HG02763 (cell line): ENCODE results near the gene PMIS2.

Experiments
- ATAC-seq: cut with Tn5 transposase; IDR thresholded peaks from one replicate; pipeline ENCODE4 v1.9.1; 2021; ENCODE audit warnings: mild to moderate bottlenecking, moderate library complexity; ENCODE audit not compliant: unreplicated experiment

The PMIS2 gene

DNA sequence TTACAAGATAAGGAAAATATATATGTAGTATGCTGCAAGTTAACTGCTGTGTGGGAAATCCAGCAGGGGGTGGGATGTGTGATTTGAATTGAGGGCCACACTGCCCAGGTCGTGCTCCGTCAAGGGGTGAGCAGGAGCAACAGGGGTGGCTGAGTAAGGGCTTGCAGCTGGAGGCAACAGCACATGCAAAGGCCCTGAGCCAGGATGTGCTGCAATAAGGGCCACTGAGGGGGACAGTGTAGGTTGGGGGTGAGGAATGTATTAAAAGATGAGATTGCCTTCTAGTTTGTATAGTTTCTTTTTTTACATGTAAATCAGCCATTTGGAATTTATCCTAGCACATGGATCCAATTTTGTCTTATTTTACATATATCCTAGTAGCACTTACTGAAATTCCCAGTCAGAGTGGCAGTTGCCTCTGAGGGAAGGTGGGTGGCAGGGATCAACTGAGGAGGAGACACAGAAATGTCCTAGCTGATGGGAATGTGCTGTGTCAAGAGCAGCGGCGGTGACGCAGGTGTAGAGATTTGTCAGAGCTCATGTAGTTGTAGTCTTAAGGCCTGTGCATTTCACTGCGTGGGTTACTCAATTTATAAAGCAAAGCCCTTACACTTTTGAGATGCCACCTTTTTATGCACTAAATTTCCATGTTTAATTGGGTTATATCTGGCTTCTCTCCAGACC lies 37.5 kb downstream of the PMIS2 start:
- no peak for ATAC-seq

GRCh38 chr19:35628264-35628564 lies 42.2 kb downstream of the PMIS2 start:
- no peak for ATAC-seq

DNA sequence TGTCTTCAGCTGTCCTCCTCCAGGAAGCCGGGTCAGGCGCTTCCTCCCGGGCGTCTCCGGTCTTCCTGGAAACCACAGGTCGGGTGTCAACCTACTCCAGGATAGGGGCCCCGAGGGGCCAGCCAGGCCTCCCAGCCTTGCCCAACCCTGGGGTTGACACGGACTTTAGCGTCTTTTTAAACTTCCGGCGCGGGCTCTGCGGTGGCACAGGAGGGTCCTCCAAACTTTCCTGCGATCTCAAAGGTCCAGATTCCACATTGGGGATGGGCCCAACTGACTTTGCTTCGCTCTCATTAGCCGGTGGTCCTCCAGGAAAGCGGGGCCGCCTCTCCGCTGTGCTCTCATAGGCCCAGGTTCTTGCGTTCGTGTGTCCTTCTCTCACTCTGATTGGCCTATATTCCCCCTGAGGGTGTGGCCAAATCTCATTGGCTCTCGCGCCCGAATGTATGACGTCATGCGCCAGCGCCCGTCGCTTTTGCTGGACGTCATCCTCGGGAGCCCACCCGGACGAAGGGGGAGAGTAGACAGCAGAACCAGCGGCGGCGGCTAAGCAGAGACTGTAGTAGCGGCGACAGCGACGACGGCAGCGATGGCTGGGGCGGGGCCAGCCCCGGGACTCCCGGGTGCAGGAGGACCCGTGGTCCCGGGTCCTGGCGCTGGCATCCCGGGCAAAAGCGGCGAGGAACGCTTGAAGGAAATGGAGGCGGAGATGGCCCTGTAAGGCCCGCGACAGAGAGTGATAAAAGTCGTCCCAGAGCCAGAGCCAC lies 42.8 kb downstream of the PMIS2 start, which contains the start of gene RBM42:
RBM42 (plus strand) TSS at position 472 of the 767 bp plus-strand sequence; CDS start at position 590, 118 bp downstream.
- peak; percentile 96 for ATAC-seq

GRCh38 chr19:35629332-35629633 lies 43.3 kb downstream of the PMIS2 start:
- no peak for ATAC-seq

DNA sequence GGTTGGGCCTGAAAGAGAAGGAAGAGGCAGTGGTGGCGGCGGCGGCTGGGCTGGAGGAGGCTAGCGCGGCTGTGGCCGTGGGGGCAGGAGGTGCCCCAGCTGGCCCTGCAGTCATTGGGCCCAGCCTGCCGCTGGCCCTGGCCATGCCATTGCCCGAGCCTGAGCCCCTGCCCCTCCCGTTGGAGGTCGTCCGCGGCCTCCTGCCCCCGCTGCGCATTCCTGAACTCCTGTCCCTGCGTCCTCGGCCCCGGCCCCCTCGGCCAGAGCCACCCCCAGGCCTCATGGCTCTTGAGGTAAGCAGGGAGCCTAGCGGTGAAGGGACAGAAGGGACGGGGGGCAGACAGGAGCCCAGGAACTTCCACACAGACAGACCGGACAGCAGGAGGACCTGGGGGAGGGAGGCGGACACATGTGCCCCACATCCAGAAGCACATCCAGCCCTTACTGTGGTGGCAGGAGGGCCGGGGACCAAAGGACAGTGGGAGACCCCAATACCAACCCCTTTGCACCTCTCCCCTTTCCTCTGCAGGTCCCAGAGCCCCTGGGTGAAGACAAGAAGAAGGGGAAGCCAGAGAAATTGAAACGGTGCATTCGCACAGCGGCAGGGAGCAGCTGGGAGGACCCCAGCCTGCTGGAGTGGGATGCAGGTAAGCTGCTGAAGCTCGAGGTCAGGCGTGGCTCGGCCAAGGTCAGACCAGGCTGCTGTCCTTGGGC lies 47.9 kb downstream of the PMIS2 start:
- no peak for ATAC-seq

GRCh38 chr19:35636651-35637050 lies 50.7 kb downstream of the PMIS2 start:
- ATAC-seq = no peak
